Measurements from ENCODE around the gene USP6.

- TF ChIP-seq EZH2 (IDR thresholded peaks at IDR 0.05; ENCODE audit: borderline replicate concordance, low read length) (no peak), CTCF (IDR thresholded peaks at IDR 0.05; ENCODE audit: low read length) (no peak)
These were observed 84.5 kb downstream of the USP6 start for GRCh38 chr17:5200360-5200759.

Data from OCI-LY1 (cell line).